Measurements from ENCODE around the gene BIRC6.

Gene BIRC6

GRCh38 chr2:32430804-32431203, 74.0 kb downstream of the BIRC6 start:
- Mint-ChIP-seq H3K4me1 (peaks cover 15% of the 10 kb centered on the region), H3K9me3 (no peaks in the 10 kb centered on the region), H3K36me3 (ENCODE audit: low read depth) (peaks cover 39% of the 10 kb centered on the region), H3K4me3 (no peak overlapping the region), H3K27ac (no peak overlapping the region), H3K27me3 (ENCODE audit: low read depth, poor library complexity) (no peaks in the 10 kb centered on the region)
- no peak for DNase-seq
- no peak for TF ChIP-seq CTCF (IDR thresholded peaks at IDR 0.05)

GRCh38 chr2:32436150-32436549, 79.3 kb downstream of the BIRC6 start:
- TF ChIP-seq CTCF (IDR thresholded peaks at IDR 0.05) = no peak
- Mint-ChIP-seq H3K27ac (no peak overlapping the region), H3K4me1 (no peaks in the 10 kb centered on the region), H3K36me3 (ENCODE audit: low read depth) (peaks cover 74% of the 10 kb centered on the region), H3K27me3 (ENCODE audit: low read depth, poor library complexity) (no peaks in the 10 kb centered on the region), H3K9me3 (no peaks in the 10 kb centered on the region), H3K4me3 (no peak overlapping the region)
- DNase-seq = no peak

GRCh38 chr2:32442020-32442467, 85.2 kb downstream of the BIRC6 start:
- Mint-ChIP-seq H3K4me1 (no peaks in the 10 kb centered on the region), H3K27ac (no peak overlapping the region), H3K36me3 (ENCODE audit: low read depth) (peaks cover 84% of the 10 kb centered on the region), H3K27me3 (ENCODE audit: low read depth, poor library complexity) (no peaks in the 10 kb centered on the region), H3K4me3 (no peak overlapping the region), H3K9me3 (peaks cover 6% of the 10 kb centered on the region)
- TF ChIP-seq CTCF (IDR thresholded peaks at IDR 0.05) = no peak
- no peak for DNase-seq

- peaks cover 79% of the 10 kb centered on the region for H3K36me3 Mint-ChIP-seq (ENCODE audit: low read depth)
- H3K4me1 Mint-ChIP-seq = no peaks in the 10 kb centered on the region
- H3K9me3 Mint-ChIP-seq = peaks cover 12% of the 10 kb centered on the region
- DNase-seq = no peak
- no peaks in the 10 kb centered on the region for H3K27me3 Mint-ChIP-seq (ENCODE audit: low read depth, poor library complexity)
- H3K4me3 Mint-ChIP-seq = no peak overlapping the region
- no peak for TF ChIP-seq CTCF (IDR thresholded peaks at IDR 0.05)
- peak overlapping the region; percentile 73 for H3K27ac Mint-ChIP-seq
These were observed 89.5 kb downstream of the BIRC6 start for GRCh38 chr2:32446369-32446768.

- peaks cover 12% of the 10 kb centered on the region for H3K9me3 Mint-ChIP-seq
- no peaks in the 10 kb centered on the region for H3K4me1 Mint-ChIP-seq
- no peak overlapping the region for H3K27ac Mint-ChIP-seq
- no peaks in the 10 kb centered on the region for H3K27me3 Mint-ChIP-seq (ENCODE audit: low read depth, poor library complexity)
- H3K4me3 Mint-ChIP-seq = no peak overlapping the region
- H3K36me3 Mint-ChIP-seq (ENCODE audit: low read depth) = peaks cover 49% of the 10 kb centered on the region
- no peak for DNase-seq
- no peak for TF ChIP-seq CTCF (IDR thresholded peaks at IDR 0.05)
These were observed 94.0 kb downstream of the BIRC6 start for GRCh38 chr2:32450851-32451250.

GRCh38 chr2:32452338-32453064, 95.7 kb downstream of the BIRC6 start:
- DNase-seq = no peak
- TF ChIP-seq CTCF (IDR thresholded peaks at IDR 0.05) = no peak
- Mint-ChIP-seq H3K9me3 (peaks cover 6% of the 10 kb centered on the region), H3K4me3 (no peak overlapping the region), H3K36me3 (ENCODE audit: low read depth) (peaks cover 57% of the 10 kb centered on the region), H3K27ac (no peak overlapping the region), H3K27me3 (ENCODE audit: low read depth, poor library complexity) (no peaks in the 10 kb centered on the region), H3K4me1 (no peaks in the 10 kb centered on the region)

Data from nephron progenitor cell (in vitro differentiated cells).